H9 (cell line): ENCODE data around the gene REC114. TPM values are rescaled to one million over a fixed set of nuclear protein-coding genes. Genes with fewer than 3 reads are reported as not detected.

ENCODE experiments used
- DNase-seq: peaks from one replicate; pipeline ENCODE4 v3.0.0-alpha.2; 2017
- H2AFZ ChIP-seq: one replicate; pipeline ENCODE4 v1.6.1; 2013; ENCODE audit warnings: mild to moderate bottlenecking, low read length, control low read depth, moderate library complexity
- H2AK5ac ChIP-seq: 2 replicates; pipeline ENCODE4 v1.6.1; 2013; ENCODE audit warnings: low read length, control low read depth, mixed read lengths; ENCODE audit not compliant: insufficient read length
- H2BK120ac ChIP-seq: one replicate; pipeline ENCODE4 v1.6.1; 2013; ENCODE audit warnings: low read depth, mild to moderate bottlenecking, low read length, control low read depth, inconsistent platforms; ENCODE audit not compliant: poor library complexity, severe bottlenecking
- H2BK12ac ChIP-seq: 2 replicates; pipeline ENCODE4 v1.6.1; 2013; ENCODE audit warnings: low read length, control low read depth, mixed read lengths, low read depth; ENCODE audit not compliant: insufficient read length
- H2BK15ac ChIP-seq: 2 replicates; pipeline ENCODE4 v1.6.1; 2013; ENCODE audit warnings: low read depth, low read length, control low read depth
- H2BK20ac ChIP-seq: one replicate; pipeline ENCODE4 v1.6.1; 2013; ENCODE audit warnings: low read depth, mild to moderate bottlenecking, low read length, control low read depth, inconsistent platforms; ENCODE audit not compliant: poor library complexity, severe bottlenecking
- H2BK5ac ChIP-seq: 2 replicates; pipeline ENCODE4 v1.6.1; 2013; ENCODE audit warnings: low read length, control low read depth, mixed read lengths; ENCODE audit not compliant: insufficient read length
- H3K14ac ChIP-seq: 2 replicates; pipeline ENCODE4 v1.6.1; 2013; ENCODE audit warnings: low read length, control low read depth; ENCODE audit not compliant: insufficient read depth
- H3K18ac ChIP-seq: 2 replicates; pipeline ENCODE4 v1.6.1; 2013; ENCODE audit warnings: low read depth, mild to moderate bottlenecking, mixed read lengths, low read length, control low read depth; ENCODE audit not compliant: insufficient read length
- H3K23ac ChIP-seq: 2 replicates; pipeline ENCODE4 v1.6.1; 2013; ENCODE audit warnings: low read length, control low read depth, mixed read lengths, low read depth; ENCODE audit not compliant: insufficient read length
- H3K23me2 ChIP-seq: 2 replicates; pipeline ENCODE4 v1.6.1; 2013; ENCODE audit warnings: low read depth, mild to moderate bottlenecking, mixed read lengths, low read length, control low read depth; ENCODE audit not compliant: insufficient read length, poor library complexity, severe bottlenecking
- H3K27ac ChIP-seq: 2 replicates; pipeline ENCODE4 v1.5.1; 2013; ENCODE audit warnings: low read length, control low read depth, mixed read lengths, low read depth; ENCODE audit not compliant: insufficient read length
- H3K27me3 ChIP-seq: 2 replicates; pipeline ENCODE4 v1.6.1; 2013; ENCODE audit warnings: low read length, control low read depth, inconsistent platforms; ENCODE audit not compliant: insufficient read depth
- H3K4ac ChIP-seq: 2 replicates; pipeline ENCODE4 v1.6.1; 2013; ENCODE audit warnings: low read depth, mild to moderate bottlenecking, control low read depth, inconsistent platforms, low read length, moderate library complexity
- H3K4me1 ChIP-seq: 2 replicates; pipeline ENCODE4 v1.6.1; 2013; ENCODE audit warnings: low read length, control low read depth, inconsistent platforms; ENCODE audit not compliant: insufficient read depth
- H3K4me2 ChIP-seq: 2 replicates; pipeline ENCODE4 v1.6.1; 2013; ENCODE audit warnings: low read length, control low read depth, mixed read lengths; ENCODE audit not compliant: insufficient read length, insufficient read depth
- H3K56ac ChIP-seq: 2 replicates; pipeline ENCODE4 v1.6.1; 2013; ENCODE audit warnings: low read depth, mild to moderate bottlenecking, mixed read lengths, low read length, control low read depth; ENCODE audit not compliant: insufficient read length
- H3K79me1 ChIP-seq: 2 replicates; pipeline ENCODE4 v1.6.1; 2013; ENCODE audit warnings: low read depth, mild to moderate bottlenecking, moderate library complexity, low read length, control low read depth, inconsistent platforms; ENCODE audit not compliant: insufficient read depth, poor library complexity, severe bottlenecking
- H3K79me2 ChIP-seq: 2 replicates; pipeline ENCODE4 v1.6.1; 2013; ENCODE audit warnings: low read length, control low read depth, inconsistent platforms; ENCODE audit not compliant: insufficient read depth
- H3K9ac ChIP-seq: 2 replicates; pipeline ENCODE4 v1.6.1; 2013; ENCODE audit warnings: low read length, control low read depth, mixed read lengths; ENCODE audit not compliant: insufficient read length; ENCODE audit errors: extremely low read depth
- H3K9me3 ChIP-seq: one replicate; pipeline ENCODE4 v1.6.1; 2013; ENCODE audit warnings: low read depth, low read length, inconsistent platforms; ENCODE audit not compliant: control insufficient read depth
- H3T11ph ChIP-seq: one replicate; pipeline ENCODE4 v1.6.1; 2013; ENCODE audit warnings: mild to moderate bottlenecking, low read length, control low read depth, inconsistent platforms
- H4K20me1 ChIP-seq: one replicate; pipeline ENCODE4 v1.6.1; 2013; ENCODE audit not compliant: control insufficient read depth, insufficient read length, insufficient read depth
- H4K5ac ChIP-seq: 2 replicates; pipeline ENCODE4 v1.6.1; 2013; ENCODE audit warnings: low read depth, mild to moderate bottlenecking, mixed read lengths, low read length, control low read depth; ENCODE audit not compliant: insufficient read length
- H4K8ac ChIP-seq: replicated peaks from 2 replicates; pipeline ENCODE4 v1.6.1; 2013; ENCODE audit warnings: low read length, control low read depth, mixed read lengths, low read depth; ENCODE audit not compliant: insufficient read length
- H4K91ac ChIP-seq: 2 replicates; pipeline ENCODE4 v1.6.1; 2013; ENCODE audit warnings: low read depth, mild to moderate bottlenecking, moderate library complexity, mixed read lengths, low read length, control low read depth; ENCODE audit not compliant: insufficient read length
- H3K27ac Mint-ChIP-seq, 3 experiments: 2 replicates in 2 of 3; 3 replicates in 1 of 3; pipeline ENCODE4 v1.8.0; 2020 to 2021; ENCODE audit warnings: mixed read lengths in 3 of 3, mild to moderate bottlenecking in 1 of 3, moderate library complexity in 1 of 3
- H3K27me3 Mint-ChIP-seq: 2 replicates; pipeline ENCODE4 v1.8.0; 2021; ENCODE audit warnings: low read depth, mild to moderate bottlenecking, moderate library complexity, mixed read lengths
- H3K36me3 Mint-ChIP-seq, 3 experiments: 2 replicates in 2 of 3; 3 replicates in 1 of 3; pipeline ENCODE4 v1.8.0; 2020 to 2021; ENCODE audit warnings: low read depth in 3 of 3, mixed read lengths in 3 of 3; ENCODE audit not compliant: insufficient read depth in 1 of 3
- H3K4me1 Mint-ChIP-seq, 2 experiments: 2 replicates each; pipeline ENCODE4 v1.8.0; 2020; ENCODE audit warnings: mixed read lengths in 2 of 2
- H3K4me3 Mint-ChIP-seq, 2 experiments: 2 replicates in 1 of 2; 3 replicates in 1 of 2; pipeline ENCODE4 v1.8.0; 2020 to 2021; ENCODE audit warnings: mild to moderate bottlenecking in 2 of 2, mixed read lengths in 2 of 2, moderate library complexity in 1 of 2
- H3K9me3 Mint-ChIP-seq, 2 experiments: 2 replicates in 1 of 2; 3 replicates in 1 of 2; pipeline ENCODE4 v1.8.0; 2020; ENCODE audit warnings: mild to moderate bottlenecking in 2 of 2, mixed read lengths in 2 of 2, moderate library complexity in 1 of 2
- CTCF ChIP-seq: fragments of 200-600 bp; sonication (generic); conservative IDR thresholded peaks from 3 replicates; pipeline ENCODE4 v1.8.0; 2021; ENCODE audit warnings: antibody characterized with exemption, mild to moderate bottlenecking
- WGBS: extraction: QIAGEN DNeasy Blood & Tissue Kit; methylation state at CpG from one replicate; pipeline ENCODE4 v1.1.7; 2013; ENCODE audit warnings: missing lambda C conversion rate, low lambda C conversion rate, mixed read lengths; ENCODE audit not compliant: insufficient read length; ENCODE audit errors: extremely low coverage; 5-methylcytosine and 5-hydroxymethylcytosine counted together
- total RNA-seq: library from RNA; stranded (reverse); gene quantifications from 2 replicates; pipeline ENCODE4 v1.2.1, GENCODE V29; 2021

The REC114 gene
- total RNA-seq, 1 experiment from 2014 or later = not detected

- H3K4me1 Mint-ChIP-seq = peaks cover 29 to 34% of the 10 kb centered on the region in 2 experiments
- no peaks in the 10 kb centered on the region for H4K20me1 ChIP-seq
- H3K4me2 ChIP-seq = no peak overlapping the region
- no peak overlapping the region for H2BK15ac ChIP-seq
- no peaks in the 10 kb centered on the region for H3K27me3 Mint-ChIP-seq
- no peak overlapping the region for H3T11ph ChIP-seq
- H4K91ac ChIP-seq = no peak overlapping the region
- no peak overlapping the region for H2AFZ ChIP-seq
- H3K9me3 ChIP-seq = no peaks in the 10 kb centered on the region
- no peak overlapping the region for H3K56ac ChIP-seq
- no peak overlapping the region for H4K8ac ChIP-seq
- H3K79me2 ChIP-seq = peaks cover 20% of the 10 kb centered on the region; the same call in 1 of the 2 replicates
- no peak overlapping the region for H3K9ac ChIP-seq
- H3K27me3 ChIP-seq = no peaks in the 10 kb centered on the region; the same call in 1 of the 2 replicates
- H2BK12ac ChIP-seq = no peak overlapping the region
- peaks cover 20% of the 10 kb centered on the region for H3K79me1 ChIP-seq
- no peak overlapping the region for H3K18ac ChIP-seq
- no peak overlapping the region for H3K27ac ChIP-seq
- H3K27ac Mint-ChIP-seq = no peak overlapping the region
- no peak overlapping the region for H4K5ac ChIP-seq
- no peak overlapping the region for H3K23ac ChIP-seq
- WGBS = no CpG with 5 or more reads among the region's 2 CpGs
- no peaks in the 10 kb centered on the region for H3K23me2 ChIP-seq
- no peak for DNase-seq
- no peak overlapping the region for H3K4me3 Mint-ChIP-seq
- no peak overlapping the region for H2BK5ac ChIP-seq
- TF ChIP-seq CTCF = no peak
- no peak overlapping the region for H2BK120ac ChIP-seq
- no peaks in the 10 kb centered on the region; a peak in 1 of 5 replicates for H3K9me3 Mint-ChIP-seq
- H3K4me1 ChIP-seq = peaks cover 2% of the 10 kb centered on the region; the same call in 1 of the 2 replicates
- H2AK5ac ChIP-seq = no peak overlapping the region
- no peak overlapping the region for H3K14ac ChIP-seq
- no peak overlapping the region for H2BK20ac ChIP-seq
- H3K36me3 Mint-ChIP-seq = peaks cover 0 to 4% (median 0%) of the 10 kb centered on the region in 3 experiments; a peak in 1 of 7 replicates
- H3K4ac ChIP-seq = no peak overlapping the region
These were observed 164.4 kb downstream of the REC114 start for GRCh38 chr15:73607405-73607804.
